ENCODE measurements around the gene SCAMP1. TPM values are rescaled to one million over a fixed set of nuclear protein-coding genes. Genes with fewer than 3 reads are reported as not detected.

SCAMP1 gene
- total and polyA plus RNA-seq, 2 of the 13 experiments (the other 11 are each of a cell fraction or from before 2014, with no cell fraction given): 18.2 to 33.7 TPM

DNA sequence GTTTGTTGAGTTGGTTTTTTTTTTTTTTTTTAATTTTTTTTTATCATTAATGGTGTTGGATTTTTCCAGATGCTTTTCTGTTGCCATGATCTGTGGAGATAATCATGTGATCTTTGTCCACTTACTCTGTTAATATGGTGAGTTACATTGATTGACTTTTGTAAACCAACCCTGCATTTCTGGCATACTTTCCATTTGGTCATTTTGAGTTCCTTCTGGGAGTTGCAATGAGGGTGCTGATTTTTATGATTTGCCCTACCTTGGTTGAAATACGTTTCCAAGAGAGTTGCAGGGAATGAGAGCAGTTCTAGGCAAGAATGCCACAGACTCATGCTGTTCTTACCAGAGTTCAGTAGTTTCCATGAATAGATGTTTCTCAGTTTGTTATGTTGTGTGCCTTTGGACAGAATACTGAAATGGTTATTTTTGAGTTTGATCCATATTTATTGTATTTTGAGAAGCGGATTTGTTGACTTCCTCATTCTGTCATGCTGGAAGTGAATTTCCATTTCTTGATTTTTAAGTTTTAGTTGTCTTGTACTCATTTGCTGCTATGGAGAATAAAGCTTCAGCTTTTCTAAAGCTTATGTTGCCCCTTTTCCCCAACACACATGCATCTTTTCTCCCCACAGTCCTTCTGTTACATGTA lies 69.0 kb downstream of the SCAMP1 start:
- ChIA-PET CTCF (ENCODE audit: low intra/inter-chr PET ratio, low total read pairs) (no interaction called here), POLR2A (no interaction called here)
- no peak; the same call in 2 of the 3 replicates for ATAC-seq
- Histone ChIP-seq H4K20me1 (ENCODE audit: insufficient read depth, low read length) (no peaks in the 10 kb centered on the region), H3K9me3 (ENCODE audit: low read length) (no peaks in the 10 kb centered on the region), H3K4me3 (replicated peaks in 1 of 3; ENCODE audit: insufficient read depth in 1 of 3, low read depth in 2 of 3, low read length in 3 of 3) (no peak overlapping the region), H3K4me2 (ENCODE audit: low read depth, low read length) (no peak overlapping the region), H3K4me1 (ENCODE audit: insufficient read depth, low read length) (peaks cover 26% of the 10 kb centered on the region), H3K36me3 (replicated peaks in 1 of 2; ENCODE audit: control insufficient read depth in 1 of 2, insufficient read depth in 2 of 2, low read length in 2 of 2) (no peaks in the 10 kb centered on the region), H3K27ac (ENCODE audit: extremely low read length, insufficient read depth, low read length) (no peak overlapping the region), H3K27me3 (ENCODE audit: control insufficient read depth in 1 of 2, insufficient read depth in 2 of 2, low read length in 2 of 2) (no peaks in the 10 kb centered on the region), H3K79me2 (ENCODE audit: insufficient read depth, low read length) (no peaks in the 10 kb centered on the region), H3K9ac (ENCODE audit: insufficient read depth, low read depth, low read length) (no peak overlapping the region), H2AFZ (ENCODE audit: low read length) (no peak overlapping the region)
- FAIRE-seq: no peak
- in situ Hi-C loops (cut with HindIII; ENCODE audit: extremely low pct_ligation_motif_present, low pct_unique_long_range_greater_than_20kb) (no loop called here), intact Hi-C loops (cut with micrococcal nuclease; ENCODE audit: unreplicated experiment) (no loop called here)
- 95% methylated on average over 2 of the region's 2 CpGs for WGBS (ENCODE audit: low lambda C conversion rate)
- no TSS peak for BruUV-seq (replicated peaks)
- TF ChIP-seq, protein P1, sequence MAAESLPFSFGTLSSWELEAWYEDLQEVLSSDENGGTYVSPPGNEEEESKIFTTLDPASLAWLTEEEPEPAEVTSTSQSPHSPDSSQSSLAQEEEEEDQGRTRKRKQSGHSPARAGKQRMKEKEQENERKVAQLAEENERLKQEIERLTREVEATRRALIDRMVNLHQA (CRISPR knock-in tag; IDR thresholded peaks at IDR 0.05): no peak
- TF ChIP-seq, protein P2, sequence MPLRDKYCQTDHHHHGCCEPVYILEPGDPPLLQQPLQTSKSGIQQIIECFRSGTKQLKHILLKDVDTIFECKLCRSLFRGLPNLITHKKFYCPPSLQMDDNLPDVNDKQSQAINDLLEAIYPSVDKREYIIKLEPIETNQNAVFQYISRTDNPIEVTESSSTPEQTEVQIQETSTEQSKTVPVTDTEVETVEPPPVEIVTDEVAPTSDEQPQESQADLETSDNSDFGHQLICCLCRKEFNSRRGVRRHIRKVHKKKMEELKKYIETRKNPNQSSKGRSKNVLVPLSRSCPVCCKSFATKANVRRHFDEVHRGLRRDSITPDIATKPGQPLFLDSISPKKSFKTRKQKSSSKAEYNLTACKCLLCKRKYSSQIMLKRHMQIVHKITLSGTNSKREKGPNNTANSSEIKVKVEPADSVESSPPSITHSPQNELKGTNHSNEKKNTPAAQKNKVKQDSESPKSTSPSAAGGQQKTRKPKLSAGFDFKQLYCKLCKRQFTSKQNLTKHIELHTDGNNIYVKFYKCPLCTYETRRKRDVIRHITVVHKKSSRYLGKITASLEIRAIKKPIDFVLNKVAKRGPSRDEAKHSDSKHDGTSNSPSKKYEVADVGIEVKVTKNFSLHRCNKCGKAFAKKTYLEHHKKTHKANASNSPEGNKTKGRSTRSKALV (CRISPR knock-in tag; IDR thresholded peaks at IDR 0.05): no peak
- TF ChIP-seq, protein P3, sequence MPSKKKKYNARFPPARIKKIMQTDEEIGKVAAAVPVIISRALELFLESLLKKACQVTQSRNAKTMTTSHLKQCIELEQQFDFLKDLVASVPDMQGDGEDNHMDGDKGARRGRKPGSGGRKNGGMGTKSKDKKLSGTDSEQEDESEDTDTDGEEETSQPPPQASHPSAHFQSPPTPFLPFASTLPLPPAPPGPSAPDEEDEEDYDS (CRISPR knock-in tag; IDR thresholded peaks at IDR 0.05): no peak
- TF ChIP-seq, protein P4, sequence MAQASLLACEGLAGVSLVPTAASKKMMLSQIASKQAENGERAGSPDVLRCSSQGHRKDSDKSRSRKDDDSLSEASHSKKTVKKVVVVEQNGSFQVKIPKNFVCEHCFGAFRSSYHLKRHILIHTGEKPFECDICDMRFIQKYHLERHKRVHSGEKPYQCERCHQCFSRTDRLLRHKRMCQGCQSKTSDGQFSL (CRISPR knock-in tag; IDR thresholded peaks at IDR 0.05): no peak
- TF ChIP-seq SIN3B (IDR thresholded peaks at IDR 0.05; ENCODE audit: low read length): no peak
- no peak for TF ChIP-seq PTBP1 (IDR thresholded peaks at IDR 0.05; ENCODE audit: low read depth, low read length, poor library complexity, severe bottlenecking)
- no peak for TF ChIP-seq ZMYM3 (CRISPR knock-in tag; IDR thresholded peaks at IDR 0.05)
- TF ChIP-seq IKZF4 (CRISPR knock-in tag; IDR thresholded peaks at IDR 0.05; ENCODE audit: borderline replicate concordance, low read depth, not compliant biosample characterization): no peak
- TF ChIP-seq SUZ12 (IDR thresholded peaks at IDR 0.05; ENCODE audit: low read depth, low read length): no peak
- no peak for TF ChIP-seq KAT8 (CRISPR knock-in tag; IDR thresholded peaks at IDR 0.05)
- TF ChIP-seq ZNF317 (CRISPR knock-in tag; IDR thresholded peaks at IDR 0.05): peak; percentile 94
- TF ChIP-seq TEAD3 (CRISPR knock-in tag; optimal IDR thresholded peaks at IDR 0.05; ENCODE audit: borderline replicate concordance): peak; percentile 11
- DNase-seq (ENCODE audit: low spot score): peak; percentile 12

All from HepG2 (cell line).